HepG2 (cell line): ENCODE results near the gene SDR39U1. TPM values are rescaled to one million over a fixed set of nuclear protein-coding genes. Genes with fewer than 3 reads are reported as not detected.

Experiments used
- AGO2 ChIP-seq: fragments of 200-400 bp; formaldehyde crosslinking; optimal IDR thresholded peaks from 2 replicates; pipeline ENCODE3; 2017; ENCODE audit warnings: mild to moderate bottlenecking, low read depth, low read length, moderate library complexity
- KDM4B ChIP-seq: sonication (generic); formaldehyde crosslinking; IDR thresholded peaks from 2 replicates; pipeline ENCODE4 v1.4.0; 2020; ENCODE audit warnings: missing genetic modification reagents
- KLF12 ChIP-seq: sonication (generic); formaldehyde crosslinking; IDR thresholded peaks from 2 replicates; pipeline ENCODE4 v1.4.0; 2020; ENCODE audit warnings: missing genetic modification reagents, borderline replicate concordance
- MEIS2 ChIP-seq: sonication (generic); formaldehyde crosslinking; IDR thresholded peaks from 2 replicates; pipeline ENCODE4 v1.9.0; 2021; ENCODE audit warnings: mild to moderate bottlenecking, missing genetic modification reagents
- MXD4 ChIP-seq: IDR thresholded peaks from 2 replicates; pipeline ENCODE4 v1.6.1; 2016; ENCODE audit warnings: mild to moderate bottlenecking, missing biosample characterization, missing genetic modification reagents
- MYC ChIP-seq: sonication (generic); formaldehyde crosslinking; IDR thresholded peaks from 2 replicates; pipeline ENCODE4 v1.9.0; 2021; ENCODE audit warnings: missing genetic modification reagents, borderline replicate concordance
- PAWR ChIP-seq: sonication (generic); formaldehyde crosslinking; IDR thresholded peaks from 2 replicates; pipeline ENCODE4 v1.4.0; 2020; ENCODE audit warnings: missing genetic modification reagents, mild to moderate bottlenecking, borderline replicate concordance
- SIN3A ChIP-seq: IDR thresholded peaks from 2 replicates; pipeline ENCODE4 v1.6.1; 2011; ENCODE audit warnings: low read depth, mild to moderate bottlenecking, control low read depth, low read length, borderline replicate concordance
- SIX1 ChIP-seq: sonication (generic); formaldehyde crosslinking; IDR thresholded peaks from 2 replicates; pipeline ENCODE4 v1.4.0; 2020; ENCODE audit warnings: missing genetic modification reagents, borderline replicate concordance
- SNAPC2 ChIP-seq: sonication (generic); formaldehyde crosslinking; IDR thresholded peaks from 2 replicates; pipeline ENCODE4 v1.8.1; 2022; ENCODE audit warnings: mild to moderate bottlenecking, missing genetic modification reagents
- STAT5B ChIP-seq: sonication (generic); formaldehyde crosslinking; IDR thresholded peaks from 2 replicates; pipeline ENCODE4 v1.4.0; 2020; ENCODE audit warnings: missing genetic modification reagents
- ZFP82 ChIP-seq: sonication (generic); formaldehyde crosslinking; IDR thresholded peaks from 2 replicates; pipeline ENCODE4 v1.5.1; 2020; ENCODE audit warnings: mild to moderate bottlenecking, missing genetic modification reagents, borderline replicate concordance
- ZFP90 ChIP-seq: sonication (generic); formaldehyde crosslinking; IDR thresholded peaks from 2 replicates; pipeline ENCODE4 v1.8.0; 2022; ENCODE audit warnings: missing genetic modification reagents, mild to moderate bottlenecking, inconsistent platforms, borderline replicate concordance
- ZNF225 ChIP-seq: sonication (generic); formaldehyde crosslinking; IDR thresholded peaks from 2 replicates; pipeline ENCODE4 v1.4.0; 2020; ENCODE audit warnings: mild to moderate bottlenecking, missing genetic modification reagents
- ZNF775 ChIP-seq: sonication (generic); formaldehyde crosslinking; IDR thresholded peaks from 2 replicates; pipeline ENCODE4 v1.4.0; 2020; ENCODE audit warnings: missing genetic modification reagents, mild to moderate bottlenecking, moderate library complexity, borderline replicate concordance
- polyA plus RNA-seq, 8 experiments: library from polyadenylated mRNA; depleted of rRNA in 3 of 8; stranded (reverse) in 7 of 8; unstranded in 1 of 8; fragments of >200 nt; fragmentation: Illumina TruSeq in 4 of 8; extraction: Trizol in 4 of 8; gene quantifications; 2 replicates each; pipeline versions ENCODE4 v1.2.1 to v1.2.3, GENCODE V29; 2011 to 2016; ENCODE audit warnings: low read depth in 4 of 8, missing spikeins in 1 of 8, mixed read lengths in 1 of 8; ENCODE audit not compliant: insufficient read depth in 1 of 8
- total RNA-seq, 5 experiments: library from RNA; depleted of rRNA; stranded (reverse); fragments of >200 nt; fragmentation: Illumina TruSeq; extraction: Trizol; gene quantifications; 2 replicates each; pipeline ENCODE4 v1.2.3, GENCODE V29; 2016; ENCODE audit warnings: low read depth in 1 of 5
- TF ChIP-seq, protein P1 (sequence below): sonication (generic); formaldehyde crosslinking; IDR thresholded peaks from 2 replicates; pipeline ENCODE4 v1.4.0; 2020; ENCODE audit warnings: missing genetic modification reagents
- TF ChIP-seq, protein P2 (sequence below): IDR thresholded peaks from 2 replicates; pipeline ENCODE4 v1.6.1; 2016
- TF ChIP-seq, protein P3 (sequence below): IDR thresholded peaks from 2 replicates; pipeline ENCODE4 v1.6.1; 2016; ENCODE audit warnings: low read depth
- TF ChIP-seq, protein P4 (sequence below): sonication (generic); formaldehyde crosslinking; IDR thresholded peaks from 2 replicates; pipeline ENCODE4 v1.5.1; 2020; ENCODE audit warnings: missing genetic modification reagents, mild to moderate bottlenecking, borderline replicate concordance

The SDR39U1 gene
- total and polyA plus RNA-seq, 2 of the 13 experiments (the other 11 are each of a cell fraction or from before 2014, with no cell fraction given), result 34.4 to 129 TPM

DNA sequence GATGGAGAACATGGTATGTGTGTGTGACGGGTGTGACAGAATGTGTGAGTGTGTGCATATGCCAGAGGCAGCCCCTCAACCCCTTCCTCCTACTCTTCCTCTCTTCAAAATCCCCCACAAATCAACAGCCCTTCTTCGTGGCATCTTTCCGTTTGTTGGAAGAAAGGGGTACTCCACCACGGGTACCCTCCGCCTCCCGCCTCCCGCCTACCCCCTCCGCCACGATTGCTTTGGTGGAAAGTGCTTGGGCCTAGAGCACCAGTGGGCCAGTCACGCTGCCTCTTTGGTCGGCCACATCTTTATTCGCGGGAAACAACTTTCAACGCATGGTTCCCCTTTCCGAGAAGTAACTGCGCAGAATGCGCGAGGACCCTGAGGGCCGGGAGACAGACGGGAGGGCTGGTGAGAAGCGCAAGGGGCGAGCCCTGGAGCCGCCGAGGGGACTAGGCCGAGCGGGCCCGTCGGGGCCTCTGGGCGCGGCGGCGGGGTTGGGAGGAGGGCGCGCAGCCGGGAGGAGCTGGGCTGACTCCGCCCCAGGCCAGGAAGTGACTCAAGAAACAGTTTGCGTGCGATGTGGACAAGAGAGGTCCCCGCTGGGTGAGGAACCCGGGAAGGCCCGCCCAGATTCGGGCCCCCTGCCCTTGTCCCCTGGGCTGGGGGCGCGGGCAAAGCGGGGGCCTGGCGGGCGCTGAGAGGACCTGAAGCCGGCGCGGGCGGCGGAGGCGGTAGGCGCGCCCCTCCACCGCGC is 13.0 kb downstream of the SDR39U1 start, which contains the start of the genes CBLN3 and KHNYN (continued):
- TF ChIP-seq ZFP82 (CRISPR knock-in tag) (no peak), ZFP90 (CRISPR knock-in tag) (peak; percentile 70; the same call in 1 of the 2 replicates), PAWR (CRISPR knock-in tag) (no peak), SNAPC2 (CRISPR knock-in tag) (no peak; the same call in 1 of the 2 replicates), MXD4 (CRISPR knock-in tag) (peak; percentile 92), AGO2 (peak; percentile 84), SIX1 (no peak; the same call in 1 of the 2 replicates), KLF12 (no peak; the same call in 1 of the 2 replicates), ZNF775 (CRISPR knock-in tag) (peak; percentile 16; the same call in 1 of the 2 replicates), MEIS2 (peak; percentile 85; the same call in 1 of the 2 replicates), KDM4B (CRISPR knock-in tag) (peak; percentile 82; the same call in 1 of the 2 replicates), MYC (peak; percentile 86), SIN3A (peak; percentile 67; the same call in 1 of the 2 replicates), STAT5B (CRISPR knock-in tag) (peak; percentile 81; the same call in 1 of the 2 replicates), ZNF225 (CRISPR knock-in tag) (peak; percentile 87; the same call in 1 of the 2 replicates)
- TF ChIP-seq, protein P1, sequence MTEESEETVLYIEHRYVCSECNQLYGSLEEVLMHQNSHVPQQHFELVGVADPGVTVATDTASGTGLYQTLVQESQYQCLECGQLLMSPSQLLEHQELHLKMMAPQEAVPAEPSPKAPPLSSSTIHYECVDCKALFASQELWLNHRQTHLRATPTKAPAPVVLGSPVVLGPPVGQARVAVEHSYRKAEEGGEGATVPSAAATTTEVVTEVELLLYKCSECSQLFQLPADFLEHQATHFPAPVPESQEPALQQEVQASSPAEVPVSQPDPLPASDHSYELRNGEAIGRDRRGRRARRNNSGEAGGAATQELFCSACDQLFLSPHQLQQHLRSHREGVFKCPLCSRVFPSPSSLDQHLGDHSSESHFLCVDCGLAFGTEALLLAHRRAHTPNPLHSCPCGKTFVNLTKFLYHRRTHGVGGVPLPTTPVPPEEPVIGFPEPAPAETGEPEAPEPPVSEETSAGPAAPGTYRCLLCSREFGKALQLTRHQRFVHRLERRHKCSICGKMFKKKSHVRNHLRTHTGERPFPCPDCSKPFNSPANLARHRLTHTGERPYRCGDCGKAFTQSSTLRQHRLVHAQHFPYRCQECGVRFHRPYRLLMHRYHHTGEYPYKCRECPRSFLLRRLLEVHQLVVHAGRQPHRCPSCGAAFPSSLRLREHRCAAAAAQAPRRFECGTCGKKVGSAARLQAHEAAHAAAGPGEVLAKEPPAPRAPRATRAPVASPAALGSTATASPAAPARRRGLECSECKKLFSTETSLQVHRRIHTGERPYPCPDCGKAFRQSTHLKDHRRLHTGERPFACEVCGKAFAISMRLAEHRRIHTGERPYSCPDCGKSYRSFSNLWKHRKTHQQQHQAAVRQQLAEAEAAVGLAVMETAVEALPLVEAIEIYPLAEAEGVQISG (CRISPR knock-in tag), result peak; percentile 82
- TF ChIP-seq, protein P2, sequence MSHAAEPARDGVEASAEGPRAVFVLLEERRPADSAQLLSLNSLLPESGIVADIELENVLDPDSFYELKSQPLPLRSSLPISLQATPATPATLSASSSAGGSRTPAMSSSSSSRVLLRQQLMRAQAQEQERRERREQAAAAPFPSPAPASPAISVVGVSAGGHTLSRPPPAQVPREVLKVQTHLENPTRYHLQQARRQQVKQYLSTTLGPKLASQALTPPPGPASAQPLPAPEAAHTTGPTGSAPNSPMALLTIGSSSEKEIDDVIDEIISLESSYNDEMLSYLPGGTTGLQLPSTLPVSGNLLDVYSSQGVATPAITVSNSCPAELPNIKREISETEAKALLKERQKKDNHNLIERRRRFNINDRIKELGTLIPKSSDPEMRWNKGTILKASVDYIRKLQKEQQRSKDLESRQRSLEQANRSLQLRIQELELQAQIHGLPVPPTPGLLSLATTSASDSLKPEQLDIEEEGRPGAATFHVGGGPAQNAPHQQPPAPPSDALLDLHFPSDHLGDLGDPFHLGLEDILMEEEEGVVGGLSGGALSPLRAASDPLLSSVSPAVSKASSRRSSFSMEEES (CRISPR knock-in tag), result peak; percentile 62
- TF ChIP-seq, protein P3, sequence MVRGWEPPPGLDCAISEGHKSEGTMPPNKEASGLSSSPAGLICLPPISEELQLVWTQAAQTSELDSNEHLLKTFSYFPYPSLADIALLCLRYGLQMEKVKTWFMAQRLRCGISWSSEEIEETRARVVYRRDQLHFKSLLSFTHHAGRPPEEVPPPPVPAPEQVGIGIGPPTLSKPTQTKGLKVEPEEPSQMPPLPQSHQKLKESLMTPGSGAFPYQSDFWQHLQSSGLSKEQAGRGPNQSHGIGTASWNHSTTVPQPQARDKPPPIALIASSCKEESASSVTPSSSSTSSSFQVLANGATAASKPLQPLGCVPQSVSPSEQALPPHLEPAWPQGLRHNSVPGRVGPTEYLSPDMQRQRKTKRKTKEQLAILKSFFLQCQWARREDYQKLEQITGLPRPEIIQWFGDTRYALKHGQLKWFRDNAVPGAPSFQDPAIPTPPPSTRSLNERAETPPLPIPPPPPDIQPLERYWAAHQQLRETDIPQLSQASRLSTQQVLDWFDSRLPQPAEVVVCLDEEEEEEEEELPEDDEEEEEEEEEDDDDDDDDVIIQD, result peak; percentile 72
- TF ChIP-seq, protein P4, sequence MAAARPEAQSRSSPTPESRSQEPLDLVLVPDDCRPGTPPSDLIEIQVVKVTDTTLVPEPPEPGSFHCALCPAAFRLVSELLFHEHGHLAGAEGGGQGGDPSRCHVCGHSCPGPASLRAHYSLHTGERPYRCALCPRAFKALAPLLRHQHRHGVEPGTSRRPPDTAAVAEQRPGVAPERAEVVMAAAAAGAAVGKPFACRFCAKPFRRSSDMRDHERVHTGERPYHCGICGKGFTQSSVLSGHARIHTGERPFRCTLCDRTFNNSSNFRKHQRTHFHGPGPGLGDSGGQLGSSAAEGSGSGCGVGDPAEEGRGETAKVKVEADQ (CRISPR knock-in tag), result peak; percentile 96
